GM23338 (cell line): ENCODE measurements around the gene PDE4D. TPM values are rescaled to one million over a fixed set of nuclear protein-coding genes. Genes with fewer than 3 reads are reported as not detected.

ENCODE experiments used
- ATAC-seq: fragments of 200-7000 bp; cut with Tn5 transposase; 3 replicates; pipeline ENCODE4 v1.9.1; 2020
- DNase-seq: peaks from one replicate; pipeline ENCODE4 v3.0.0-alpha.2; 2015; ENCODE audit warnings: low spot score
- H2AFZ ChIP-seq: fragments of 200-600 bp; sonication (generic); 2 replicates; pipeline ENCODE4 v1.8.0; 2016; ENCODE audit warnings: antibody characterized with exemption, mild to moderate bottlenecking, moderate library complexity
- H3F3A ChIP-seq: fragments of 200-600 bp; sonication (generic); replicated peaks from 2 replicates; pipeline ENCODE4 v1.8.0; 2017; ENCODE audit warnings: antibody characterized with exemption, mixed run types, low read depth
- H3K27ac ChIP-seq: fragments of 200-600 bp; sonication (generic); 2 replicates; pipeline ENCODE4 v1.6.1; 2016; ENCODE audit warnings: low read depth
- H3K27me3 ChIP-seq: fragments of 200-600 bp; sonication (generic); 2 replicates; pipeline ENCODE4 v1.8.0; 2016; ENCODE audit warnings: mild to moderate bottlenecking, mixed run types, moderate library complexity; ENCODE audit not compliant: insufficient read depth
- H3K36me3 ChIP-seq: fragments of 200-600 bp; sonication (generic); 2 replicates; pipeline ENCODE4 v1.8.0; 2016; ENCODE audit warnings: mild to moderate bottlenecking; ENCODE audit not compliant: insufficient read depth
- H3K4me1 ChIP-seq: fragments of 200-600 bp; sonication (generic); 2 replicates; pipeline ENCODE4 v1.8.0; 2016; ENCODE audit warnings: mild to moderate bottlenecking, moderate library complexity; ENCODE audit not compliant: insufficient read depth
- H3K4me2 ChIP-seq: fragments of 200-600 bp; sonication (generic); 2 replicates; pipeline ENCODE4 v1.7.1; 2017; ENCODE audit warnings: mixed run types
- H3K4me3 ChIP-seq: fragments of 200-600 bp; sonication (generic); 2 replicates; pipeline ENCODE4 v1.6.1; 2016; ENCODE audit warnings: mixed run types
- H3K79me2 ChIP-seq: fragments of 200-600 bp; sonication (generic); replicated peaks from 2 replicates; pipeline ENCODE4 v1.8.0; 2017; ENCODE audit warnings: mild to moderate bottlenecking; ENCODE audit not compliant: insufficient read depth
- H3K9me2 ChIP-seq: fragments of 200-600 bp; sonication (generic); 2 replicates; pipeline ENCODE4 v1.8.0; 2017; ENCODE audit not compliant: insufficient read depth
- H4K20me1 ChIP-seq: fragments of 200-600 bp; sonication (generic); replicated peaks from 2 replicates; pipeline ENCODE4 v1.8.0; 2017; ENCODE audit warnings: mild to moderate bottlenecking; ENCODE audit not compliant: insufficient read depth
- H3K27ac Mint-ChIP-seq: 2 replicates; pipeline ENCODE4 v1.8.0; 2020; ENCODE audit warnings: inconsistent platforms, mild to moderate bottlenecking, moderate library complexity, mixed read lengths
- H3K27me3 Mint-ChIP-seq: 3 replicates; pipeline ENCODE4 v1.8.0; 2022; ENCODE audit warnings: low read depth, mild to moderate bottlenecking, moderate library complexity, mixed read lengths, inconsistent platforms; ENCODE audit not compliant: insufficient read depth, poor library complexity
- H3K36me3 Mint-ChIP-seq: 3 replicates; pipeline ENCODE4 v1.8.0; 2021; ENCODE audit warnings: low read depth, mild to moderate bottlenecking, inconsistent platforms, moderate library complexity, mixed read lengths
- H3K4me1 Mint-ChIP-seq: 3 replicates; pipeline ENCODE4 v1.8.0; 2020; ENCODE audit warnings: mild to moderate bottlenecking, inconsistent platforms, mixed read lengths
- H3K4me3 Mint-ChIP-seq: 3 replicates; pipeline ENCODE4 v1.8.0; 2021; ENCODE audit warnings: moderate library complexity, mild to moderate bottlenecking, inconsistent platforms, mixed read lengths
- H3K9me3 Mint-ChIP-seq: 3 replicates; pipeline ENCODE4 v1.8.0; 2020; ENCODE audit warnings: moderate library complexity, mild to moderate bottlenecking, inconsistent platforms, mixed read lengths
- CREB1 ChIP-seq: fragments of 250-450 bp; sonication (Bioruptor Pico); IDR thresholded peaks from 2 replicates; pipeline ENCODE4 v1.5.0; 2020; ENCODE audit warnings: low read depth, mild to moderate bottlenecking, moderate library complexity
- CTCF ChIP-seq, 2 experiments: fragments of 200-600 bp in 1 of 2; sonication (generic) in 1 of 2; conservative IDR thresholded peaks; 2 replicates each; pipeline versions ENCODE4 v1.5.1 to v1.6.1; 2016 to 2017; ENCODE audit warnings: antibody characterized with exemption in 2 of 2, low read depth in 2 of 2, mild to moderate bottlenecking in 2 of 2, moderate library complexity in 1 of 2
- EZH2 ChIP-seq: fragments of 200-600 bp; sonication (generic); IDR thresholded peaks from one replicate; pipeline ENCODE4 v1.8.0; 2017; ENCODE audit warnings: antibody characterized with exemption, mild to moderate bottlenecking, low read depth; ENCODE audit not compliant: unreplicated experiment
- EZH2phosphoT487 ChIP-seq: fragments of 200-600 bp; sonication (generic); IDR thresholded peaks from one replicate; pipeline ENCODE4 v1.8.1; 2018; ENCODE audit warnings: antibody characterized with exemption; ENCODE audit not compliant: unreplicated experiment
- NANOG ChIP-seq: IDR thresholded peaks from 2 replicates; pipeline ENCODE4 v1.6.1; 2016; ENCODE audit warnings: antibody characterized with exemption, borderline replicate concordance
- POLR2AphosphoS5 ChIP-seq: IDR thresholded peaks from 2 replicates; pipeline ENCODE4 v1.6.1; 2016; ENCODE audit warnings: antibody characterized with exemption, low read depth
- ZNF114 ChIP-seq: fragments of 250-450 bp; sonication (Bioruptor Pico); IDR thresholded peaks from 2 replicates; pipeline ENCODE4 v1.5.0; 2020; ENCODE audit warnings: mild to moderate bottlenecking, moderate library complexity
- ZNF331 ChIP-seq: fragments of 250-450 bp; sonication (Bioruptor Pico); IDR thresholded peaks from 2 replicates; pipeline ENCODE4 v1.5.0; 2020; ENCODE audit warnings: low read depth, mild to moderate bottlenecking, moderate library complexity
- polyA plus RNA-seq: library from polyadenylated mRNA; unstranded; fragments of >200 nt; fragmentation: Nextera tagmentation; extraction: Ambion mirVana; gene quantifications from 2 replicates; pipeline ENCODE4 v1.2.1, GENCODE V29; 2016
- total RNA-seq: library from RNA; depleted of rRNA; stranded (reverse); fragments of >200 nt; shearing (Covaris generic); gene quantifications from 2 replicates; pipeline ENCODE4 v1.2.3, GENCODE V29; 2014
- TF ChIP-seq, protein P1 (sequence below): fragments of 250-450 bp; sonication (Bioruptor Pico); IDR thresholded peaks from 2 replicates; pipeline ENCODE4 v1.5.0; 2020; ENCODE audit warnings: mild to moderate bottlenecking, moderate library complexity
- TF ChIP-seq, protein P2 (sequence below): IDR thresholded peaks from one replicate; pipeline ENCODE4 v1.6.1; 2018; ENCODE audit warnings: antibody characterized with exemption; ENCODE audit not compliant: unreplicated experiment

PDE4D gene
- total and polyA plus RNA-seq, 2 experiments from 2014 or later = 2.1 to 4.7 TPM

GRCh38 chr5:59107692-59108091, 785.8 kb downstream of the PDE4D start:
- Histone ChIP-seq H3K4me2 (no peak overlapping the region), H3K4me1 (0 out of 2 replicates have a peak, but pooled peaks cover 4% of the 10 kb centered on the region), H3K36me3 (no peaks in the 10 kb centered on the region), H3K27me3 (no peaks in the 10 kb centered on the region), H2AFZ (no peak overlapping the region), H3K27ac (no peak overlapping the region), H4K20me1 (no peaks in the 10 kb centered on the region), H3K9me2 (0 out of 2 replicates have a peak, but pooled peaks cover 1% of the 10 kb centered on the region), H3K79me2 (no peaks in the 10 kb centered on the region), H3K4me3 (no peak overlapping the region), H3F3A (no peaks in the 10 kb centered on the region)
- DNase-seq (no peak), ATAC-seq (no peak)
- peaks cover 9% of the 10 kb centered on the region; the same call in 1 of the 3 replicates for H3K4me1 Mint-ChIP-seq
- H3K27me3 Mint-ChIP-seq = peaks cover 2% of the 10 kb centered on the region
- H3K4me3 Mint-ChIP-seq = no peak overlapping the region
- no peak overlapping the region for H3K27ac Mint-ChIP-seq
- H3K36me3 Mint-ChIP-seq = no peaks in the 10 kb centered on the region
- no peak for TF ChIP-seq ZNF331 (CRISPR knock-in tag)
- TF ChIP-seq CREB1 (CRISPR knock-in tag) = no peak
- TF ChIP-seq POLR2AphosphoS5 = no peak
- TF ChIP-seq ZNF114 (CRISPR knock-in tag) = no peak
- TF ChIP-seq EZH2 = no peak
- TF ChIP-seq, protein P1, sequence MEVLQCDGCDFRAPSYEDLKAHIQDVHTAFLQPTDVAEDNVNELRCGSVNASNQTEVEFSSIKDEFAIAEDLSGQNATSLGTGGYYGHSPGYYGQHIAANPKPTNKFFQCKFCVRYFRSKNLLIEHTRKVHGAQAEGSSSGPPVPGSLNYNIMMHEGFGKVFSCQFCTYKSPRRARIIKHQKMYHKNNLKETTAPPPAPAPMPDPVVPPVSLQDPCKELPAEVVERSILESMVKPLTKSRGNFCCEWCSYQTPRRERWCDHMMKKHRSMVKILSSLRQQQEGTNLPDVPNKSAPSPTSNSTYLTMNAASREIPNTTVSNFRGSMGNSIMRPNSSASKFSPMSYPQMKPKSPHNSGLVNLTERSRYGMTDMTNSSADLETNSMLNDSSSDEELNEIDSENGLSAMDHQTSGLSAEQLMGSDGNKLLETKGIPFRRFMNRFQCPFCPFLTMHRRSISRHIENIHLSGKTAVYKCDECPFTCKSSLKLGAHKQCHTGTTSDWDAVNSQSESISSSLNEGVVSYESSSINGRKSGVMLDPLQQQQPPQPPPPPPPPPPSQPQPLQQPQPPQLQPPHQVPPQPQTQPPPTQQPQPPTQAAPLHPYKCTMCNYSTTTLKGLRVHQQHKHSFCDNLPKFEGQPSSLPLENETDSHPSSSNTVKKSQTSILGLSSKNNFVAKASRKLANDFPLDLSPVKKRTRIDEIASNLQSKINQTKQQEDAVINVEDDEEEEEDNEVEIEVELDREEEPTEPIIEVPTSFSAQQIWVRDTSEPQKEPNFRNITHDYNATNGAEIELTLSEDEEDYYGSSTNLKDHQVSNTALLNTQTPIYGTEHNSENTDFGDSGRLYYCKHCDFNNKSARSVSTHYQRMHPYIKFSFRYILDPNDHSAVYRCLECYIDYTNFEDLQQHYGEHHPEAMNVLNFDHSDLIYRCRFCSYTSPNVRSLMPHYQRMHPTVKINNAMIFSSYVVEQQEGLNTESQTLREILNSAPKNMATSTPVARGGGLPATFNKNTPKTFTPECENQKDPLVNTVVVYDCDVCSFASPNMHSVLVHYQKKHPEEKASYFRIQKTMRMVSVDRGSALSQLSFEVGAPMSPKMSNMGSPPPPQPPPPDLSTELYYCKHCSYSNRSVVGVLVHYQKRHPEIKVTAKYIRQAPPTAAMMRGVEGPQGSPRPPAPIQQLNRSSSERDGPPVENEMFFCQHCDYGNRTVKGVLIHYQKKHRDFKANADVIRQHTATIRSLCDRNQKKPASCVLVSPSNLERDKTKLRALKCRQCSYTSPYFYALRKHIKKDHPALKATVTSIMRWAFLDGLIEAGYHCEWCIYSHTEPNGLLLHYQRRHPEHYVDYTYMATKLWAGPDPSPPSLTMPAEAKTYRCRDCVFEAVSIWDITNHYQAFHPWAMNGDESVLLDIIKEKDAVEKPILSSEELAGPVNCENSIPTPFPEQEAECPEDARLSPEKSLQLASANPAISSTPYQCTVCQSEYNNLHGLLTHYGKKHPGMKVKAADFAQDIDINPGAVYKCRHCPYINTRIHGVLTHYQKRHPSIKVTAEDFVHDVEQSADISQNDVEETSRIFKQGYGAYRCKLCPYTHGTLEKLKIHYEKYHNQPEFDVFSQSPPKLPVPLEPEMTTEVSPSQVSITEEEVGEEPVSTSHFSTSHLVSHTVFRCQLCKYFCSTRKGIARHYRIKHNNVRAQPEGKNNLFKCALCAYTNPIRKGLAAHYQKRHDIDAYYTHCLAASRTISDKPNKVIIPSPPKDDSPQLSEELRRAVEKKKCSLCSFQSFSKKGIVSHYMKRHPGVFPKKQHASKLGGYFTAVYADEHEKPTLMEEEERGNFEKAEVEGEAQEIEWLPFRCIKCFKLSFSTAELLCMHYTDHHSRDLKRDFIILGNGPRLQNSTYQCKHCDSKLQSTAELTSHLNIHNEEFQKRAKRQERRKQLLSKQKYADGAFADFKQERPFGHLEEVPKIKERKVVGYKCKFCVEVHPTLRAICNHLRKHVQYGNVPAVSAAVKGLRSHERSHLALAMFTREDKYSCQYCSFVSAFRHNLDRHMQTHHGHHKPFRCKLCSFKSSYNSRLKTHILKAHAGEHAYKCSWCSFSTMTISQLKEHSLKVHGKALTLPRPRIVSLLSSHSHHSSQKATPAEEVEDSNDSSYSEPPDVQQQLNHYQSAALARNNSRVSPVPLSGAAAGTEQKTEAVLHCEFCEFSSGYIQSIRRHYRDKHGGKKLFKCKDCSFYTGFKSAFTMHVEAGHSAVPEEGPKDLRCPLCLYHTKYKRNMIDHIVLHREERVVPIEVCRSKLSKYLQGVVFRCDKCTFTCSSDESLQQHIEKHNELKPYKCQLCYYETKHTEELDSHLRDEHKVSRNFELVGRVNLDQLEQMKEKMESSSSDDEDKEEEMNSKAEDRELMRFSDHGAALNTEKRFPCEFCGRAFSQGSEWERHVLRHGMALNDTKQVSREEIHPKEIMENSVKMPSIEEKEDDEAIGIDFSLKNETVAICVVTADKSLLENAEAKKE (CRISPR knock-in tag) = no peak
- TF ChIP-seq, protein P2, sequence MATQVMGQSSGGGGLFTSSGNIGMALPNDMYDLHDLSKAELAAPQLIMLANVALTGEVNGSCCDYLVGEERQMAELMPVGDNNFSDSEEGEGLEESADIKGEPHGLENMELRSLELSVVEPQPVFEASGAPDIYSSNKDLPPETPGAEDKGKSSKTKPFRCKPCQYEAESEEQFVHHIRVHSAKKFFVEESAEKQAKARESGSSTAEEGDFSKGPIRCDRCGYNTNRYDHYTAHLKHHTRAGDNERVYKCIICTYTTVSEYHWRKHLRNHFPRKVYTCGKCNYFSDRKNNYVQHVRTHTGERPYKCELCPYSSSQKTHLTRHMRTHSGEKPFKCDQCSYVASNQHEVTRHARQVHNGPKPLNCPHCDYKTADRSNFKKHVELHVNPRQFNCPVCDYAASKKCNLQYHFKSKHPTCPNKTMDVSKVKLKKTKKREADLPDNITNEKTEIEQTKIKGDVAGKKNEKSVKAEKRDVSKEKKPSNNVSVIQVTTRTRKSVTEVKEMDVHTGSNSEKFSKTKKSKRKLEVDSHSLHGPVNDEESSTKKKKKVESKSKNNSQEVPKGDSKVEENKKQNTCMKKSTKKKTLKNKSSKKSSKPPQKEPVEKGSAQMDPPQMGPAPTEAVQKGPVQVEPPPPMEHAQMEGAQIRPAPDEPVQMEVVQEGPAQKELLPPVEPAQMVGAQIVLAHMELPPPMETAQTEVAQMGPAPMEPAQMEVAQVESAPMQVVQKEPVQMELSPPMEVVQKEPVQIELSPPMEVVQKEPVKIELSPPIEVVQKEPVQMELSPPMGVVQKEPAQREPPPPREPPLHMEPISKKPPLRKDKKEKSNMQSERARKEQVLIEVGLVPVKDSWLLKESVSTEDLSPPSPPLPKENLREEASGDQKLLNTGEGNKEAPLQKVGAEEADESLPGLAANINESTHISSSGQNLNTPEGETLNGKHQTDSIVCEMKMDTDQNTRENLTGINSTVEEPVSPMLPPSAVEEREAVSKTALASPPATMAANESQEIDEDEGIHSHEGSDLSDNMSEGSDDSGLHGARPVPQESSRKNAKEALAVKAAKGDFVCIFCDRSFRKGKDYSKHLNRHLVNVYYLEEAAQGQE = no peak
- TF ChIP-seq EZH2phosphoT487 = no peak
- TF ChIP-seq CTCF (conservative IDR thresholded peaks at IDR 0.05; ENCODE audit: low read depth in 2 of 2) = no peak
- no peak for TF ChIP-seq NANOG
- no peaks in the 10 kb centered on the region for H3K9me3 Mint-ChIP-seq
